ENCODE data around the gene NKX6-1. TPM values are rescaled to one million over a fixed set of nuclear protein-coding genes. Genes with fewer than 3 reads are reported as not detected.

Gene NKX6-1
- polyA plus RNA-seq, 3 donors = not detected

DNA sequence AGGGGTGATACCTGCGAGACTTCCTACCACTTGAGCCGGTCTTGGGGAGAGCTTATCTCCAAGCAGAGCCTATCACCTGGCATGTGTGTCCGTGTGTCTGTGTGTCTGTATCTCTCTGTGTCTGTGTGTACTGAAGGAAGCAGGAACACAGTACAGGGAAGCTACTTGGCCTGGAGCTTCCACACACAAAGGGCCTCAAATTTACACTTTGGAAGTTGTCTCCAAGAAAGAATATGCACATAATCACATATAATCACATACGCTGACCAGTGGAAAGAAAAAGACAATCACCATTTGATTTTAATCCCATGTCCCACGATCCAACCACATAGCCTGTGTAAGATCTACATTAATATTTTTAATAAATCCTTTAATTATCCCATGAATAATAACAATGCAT lies 13.2 kb upstream of the NKX6-1 start:
- no peak overlapping the region for H3K4me3 ChIP-seq (replicated peaks in 1 of 3; ENCODE audit: low read depth in 2 of 3, low read length in 3 of 3)
- 100% methylated on average over 1 of the region's 5 CpGs for WGBS (ENCODE audit: insufficient coverage)
- H3K36me3 Mint-ChIP-seq = no peaks in the 10 kb centered on the region
- no peaks in the 10 kb centered on the region for H3K9me3 ChIP-seq (replicated peaks in 1 of 2; ENCODE audit: control insufficient read depth in 1 of 2, insufficient read depth in 1 of 2, low read length in 2 of 2)
- no peak overlapping the region for H3K4me2 ChIP-seq (replicated peaks; ENCODE audit: extremely low read depth, low read length, poor library complexity, severe bottlenecking)
- H3K27me3 ChIP-seq (ENCODE audit: control insufficient read depth in 2 of 2, insufficient read depth in 2 of 2, low read length in 2 of 2) = peaks cover 56 to 68% of the 10 kb centered on the region in 2 donors
- no peak overlapping the region for H3K27ac ChIP-seq (ENCODE audit: low read depth in 1 of 2, low read length in 2 of 2)
- no peaks in the 10 kb centered on the region for H3K36me3 ChIP-seq (replicated peaks in 1 of 2; ENCODE audit: control insufficient read depth in 1 of 2, insufficient read depth in 2 of 2, low read length in 2 of 2)
- H3K27ac Mint-ChIP-seq = no peak overlapping the region
- TF ChIP-seq CTCF (IDR thresholded peaks at IDR 0.05) = no peak
- peaks cover 32 to 61% (median 41%) of the 10 kb centered on the region in 3 donors for H3K27me3 Mint-ChIP-seq (ENCODE audit: low read depth in 3 of 3)
- no peaks in the 10 kb centered on the region for H3K4me1 ChIP-seq (ENCODE audit: control insufficient read depth in 1 of 2, insufficient read depth in 2 of 2, low read length in 2 of 2)
- no peak overlapping the region for H3K4me3 Mint-ChIP-seq
- H3K4me1 Mint-ChIP-seq = no peaks in the 10 kb centered on the region
- no peak overlapping the region for H3K9ac ChIP-seq (ENCODE audit: insufficient read depth, low read length, poor library complexity, severe bottlenecking)
- no peak for DNase-seq
- intact Hi-C loops (cut with micrococcal nuclease) = no loop called here
- peaks cover 0 to 3% (median 0%) of the 10 kb centered on the region in 7 donors for H3K9me3 Mint-ChIP-seq
- no peaks in the 10 kb centered on the region for H3K79me2 ChIP-seq (ENCODE audit: insufficient read depth, low read length)
- no peak overlapping the region for H2AFZ ChIP-seq (ENCODE audit: insufficient read depth, low read depth, low read length, poor library complexity, severe bottlenecking)
- no peaks in the 10 kb centered on the region for H4K20me1 ChIP-seq (ENCODE audit: insufficient read depth, low read length)

DNA sequence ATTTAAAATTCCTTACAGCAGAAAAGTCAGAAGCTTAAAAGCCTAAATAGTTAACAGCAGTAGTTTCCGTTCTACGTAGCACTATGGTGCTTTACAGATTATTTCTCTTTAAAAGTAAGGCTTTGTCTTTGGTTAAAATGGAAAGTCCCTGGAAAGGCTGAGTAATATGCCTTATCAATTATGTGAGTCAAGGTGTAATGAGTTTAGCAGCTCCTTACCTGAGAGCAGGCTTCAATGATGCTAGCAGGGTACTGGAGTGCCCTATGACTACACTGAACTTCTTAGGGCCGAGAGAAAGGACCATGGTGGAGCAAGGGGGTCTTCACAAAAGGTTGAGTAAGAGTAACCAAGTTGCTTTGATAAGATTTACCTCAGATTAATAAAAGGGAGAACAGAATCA lies 12.6 kb upstream of the NKX6-1 start:
- Mint-ChIP-seq H3K27ac (no peak overlapping the region), H3K9me3 (peaks cover 0 to 2% (median 0%) of the 10 kb centered on the region in 7 donors), H3K4me1 (no peaks in the 10 kb centered on the region), H3K27me3 (ENCODE audit: low read depth in 3 of 3) (peaks cover 32 to 57% (median 40%) of the 10 kb centered on the region in 3 donors), H3K4me3 (peak overlapping the region in 1 of 2 donors; percentile 13), H3K36me3 (no peaks in the 10 kb centered on the region)
- Histone ChIP-seq H3K4me1 (ENCODE audit: control insufficient read depth in 1 of 2, insufficient read depth in 2 of 2, low read length in 2 of 2) (no peaks in the 10 kb centered on the region), H3K27ac (ENCODE audit: low read depth in 1 of 2, low read length in 2 of 2) (no peak overlapping the region), H3K4me2 (replicated peaks; ENCODE audit: extremely low read depth, low read length, poor library complexity, severe bottlenecking) (no peak overlapping the region), H2AFZ (ENCODE audit: insufficient read depth, low read depth, low read length, poor library complexity, severe bottlenecking) (no peak overlapping the region), H4K20me1 (ENCODE audit: insufficient read depth, low read length) (no peaks in the 10 kb centered on the region), H3K27me3 (ENCODE audit: control insufficient read depth in 2 of 2, insufficient read depth in 2 of 2, low read length in 2 of 2) (peaks cover 62 to 72% of the 10 kb centered on the region in 2 donors), H3K79me2 (ENCODE audit: insufficient read depth, low read length) (no peaks in the 10 kb centered on the region), H3K9ac (ENCODE audit: insufficient read depth, low read length, poor library complexity, severe bottlenecking) (no peak overlapping the region), H3K9me3 (replicated peaks in 1 of 2; ENCODE audit: control insufficient read depth in 1 of 2, insufficient read depth in 1 of 2, low read length in 2 of 2) (no peaks in the 10 kb centered on the region), H3K36me3 (replicated peaks in 1 of 2; ENCODE audit: control insufficient read depth in 1 of 2, insufficient read depth in 2 of 2, low read length in 2 of 2) (no peaks in the 10 kb centered on the region), H3K4me3 (replicated peaks in 1 of 3; ENCODE audit: low read depth in 2 of 3, low read length in 3 of 3) (no peak overlapping the region)
- intact Hi-C loops (cut with micrococcal nuclease) = no loop called here
- no peak for DNase-seq
- TF ChIP-seq CTCF (IDR thresholded peaks at IDR 0.05) = no peak
- no CpG with 5 or more reads among the region's 3 CpGs for WGBS (ENCODE audit: insufficient coverage)
